Epithelial cell of prostate (primary cell): ENCODE data around the gene HSPA12B.

Source experiments
- DNase-seq: peaks from one replicate; pipeline ENCODE4 v3.0.0-alpha.2; 2011; ENCODE audit warnings: low read depth, low spot score
- H3K27ac ChIP-seq: fragments of 450-650 bp; 2 replicates; pipeline ENCODE4 v1.5.1; 2017; ENCODE audit warnings: mild to moderate bottlenecking

The HSPA12B gene

GRCh38 chr20:3732327-3733118, at the start of gene HSPA12B:
TSS of gene HSPA12B (plus strand) at chr20:3732685. CDS start at chr20:3738675, 5,990 bp downstream.
- no peak within 1 kb of the TSS for H3K27ac ChIP-seq
- no peak for DNase-seq

- no peak overlapping the region for H3K27ac ChIP-seq
- no peak for DNase-seq
Observed at GRCh38 chr20:3685341-3685740, 47.1 kb upstream of the HSPA12B start.

- no peak overlapping the region for H3K27ac ChIP-seq
- DNase-seq, result no peak
Observed at GRCh38 chr20:3686421-3686820, 46.1 kb upstream of the HSPA12B start.

DNA sequence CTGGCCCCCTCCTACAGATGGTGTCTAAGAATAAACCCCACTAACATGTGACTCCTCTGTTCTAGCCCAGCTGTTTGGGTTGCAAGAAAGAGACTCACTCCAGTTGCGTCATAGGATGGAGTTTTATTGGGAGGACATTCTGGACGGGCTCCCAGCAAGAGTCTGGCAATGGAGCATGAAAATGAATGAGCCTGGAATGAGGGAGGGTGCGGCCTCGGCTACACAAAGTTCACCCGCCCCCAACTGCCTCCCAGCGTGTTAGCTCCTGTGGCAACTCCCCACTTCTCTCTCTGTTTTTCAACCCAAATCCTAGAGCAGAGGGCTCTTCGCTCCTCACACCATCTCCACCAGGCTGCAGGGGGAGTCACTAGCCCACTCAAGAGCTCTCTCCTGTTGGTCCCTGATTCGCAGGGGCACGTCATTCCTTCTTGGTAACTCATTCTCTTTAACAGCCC, 45.6 kb upstream of the HSPA12B start:
- no peak overlapping the region for H3K27ac ChIP-seq
- DNase-seq, result peak; percentile 51

GRCh38 chr20:3687655-3688054, 44.8 kb upstream of the HSPA12B start:
- H3K27ac ChIP-seq, result no peak overlapping the region
- DNase-seq, result no peak

GRCh38 chr20:3689978-3690377, 42.5 kb upstream of the HSPA12B start:
- DNase-seq, result no peak
- no peak overlapping the region for H3K27ac ChIP-seq

- no peak overlapping the region for H3K27ac ChIP-seq
- DNase-seq, result no peak
Observed at GRCh38 chr20:3690413-3690812, 42.1 kb upstream of the HSPA12B start.

DNA sequence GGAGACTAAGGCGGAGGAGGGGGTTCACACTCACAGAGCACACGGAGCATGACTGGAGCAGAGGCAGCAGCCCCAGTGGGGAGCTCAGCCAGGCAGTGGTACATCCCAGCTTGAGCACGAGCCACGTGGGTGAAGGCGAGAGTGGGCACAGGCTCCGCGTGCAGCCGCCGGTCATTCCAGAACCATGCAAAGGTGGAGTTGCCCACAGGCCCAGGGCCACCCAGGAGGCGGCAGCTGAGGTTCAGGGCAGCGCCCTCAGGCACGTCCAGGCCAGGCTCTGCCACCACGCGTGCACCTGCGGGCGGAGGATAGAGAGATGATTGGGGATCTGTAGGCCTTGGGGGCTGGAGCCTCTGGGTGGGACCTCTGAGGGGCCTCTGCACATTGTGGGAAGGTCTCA, 41.2 kb upstream of the HSPA12B start:
- no peak overlapping the region for H3K27ac ChIP-seq

DNA sequence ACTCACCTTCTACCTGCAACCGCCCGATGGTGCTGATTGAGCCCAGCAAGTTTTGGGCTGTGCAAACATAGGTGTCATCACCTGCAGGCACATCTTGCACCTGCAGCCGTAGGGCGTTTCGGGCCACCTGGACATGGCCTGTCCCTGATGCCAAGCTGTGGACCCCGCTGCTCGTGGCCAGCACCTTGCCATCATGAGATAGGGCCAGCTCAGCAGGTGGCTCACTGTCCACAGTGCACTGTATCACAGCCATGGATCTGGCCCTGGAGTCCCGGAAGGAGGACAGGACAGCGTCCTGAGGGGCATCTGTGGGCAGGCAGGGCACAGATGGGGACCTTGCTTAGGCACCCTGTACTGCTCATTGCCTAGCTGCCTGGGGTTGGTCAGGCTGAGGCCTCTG, 40.6 kb upstream of the HSPA12B start:
- DNase-seq, result no peak
- no peak overlapping the region for H3K27ac ChIP-seq

More for the DNA sequence above, 41.2 kb upstream of the HSPA12B start:
- no peak for DNase-seq

DNA sequence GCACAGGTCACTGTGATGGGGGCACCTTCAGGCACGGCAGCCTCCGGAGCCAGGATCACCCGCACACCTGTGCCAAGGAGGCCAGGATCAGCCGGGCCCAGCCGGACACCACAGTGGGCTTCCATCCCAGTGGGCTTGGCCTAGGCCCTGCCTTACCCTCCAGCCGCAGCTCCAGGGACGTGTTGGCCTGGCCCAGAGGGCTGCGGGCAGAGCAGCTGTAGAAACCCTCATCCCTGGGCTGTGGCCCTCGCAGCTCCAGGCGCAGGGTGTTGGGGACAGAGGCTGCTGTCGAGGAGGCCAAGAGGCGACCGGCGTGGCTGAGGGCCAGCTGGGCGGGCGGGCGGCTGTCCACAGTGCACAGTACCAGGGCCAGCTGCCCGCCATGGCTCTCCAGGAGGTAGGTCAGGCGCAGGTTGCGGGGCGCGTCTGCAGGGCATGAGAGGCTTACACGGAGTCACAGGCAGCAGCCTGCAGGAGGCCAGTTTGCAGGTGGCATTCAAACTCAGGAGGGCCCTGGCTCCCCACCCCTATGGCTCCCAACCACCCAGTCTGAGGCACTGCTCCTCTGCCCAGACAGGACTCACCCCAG, 39.7 kb upstream of the HSPA12B start:
- no peak for DNase-seq
- H3K27ac ChIP-seq, result no peak overlapping the region

- no peak for DNase-seq
- H3K27ac ChIP-seq, result no peak overlapping the region
Observed at GRCh38 chr20:3693376-3693775, 39.1 kb upstream of the HSPA12B start.

DNA sequence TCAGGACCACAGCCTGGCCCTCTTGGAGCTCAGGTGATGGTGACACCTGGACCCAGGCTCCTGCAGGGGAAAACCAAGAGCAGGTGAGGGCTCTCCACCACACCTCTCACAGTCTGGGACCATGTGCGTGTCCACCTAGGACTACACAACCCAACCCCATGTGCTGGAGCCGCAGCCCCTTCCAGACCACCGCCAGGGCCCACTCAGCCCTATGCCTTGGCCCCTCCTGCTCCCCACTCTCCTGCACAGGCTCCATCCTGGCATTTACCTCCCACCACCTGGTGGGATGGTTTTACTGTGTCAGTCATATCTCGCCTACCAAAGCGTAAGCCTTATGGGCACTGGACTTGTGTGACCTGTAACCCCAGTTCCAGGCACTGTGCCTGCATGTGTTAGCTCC, 37.6 kb upstream of the HSPA12B start:
- DNase-seq, result no peak
- no peak overlapping the region for H3K27ac ChIP-seq

DNA sequence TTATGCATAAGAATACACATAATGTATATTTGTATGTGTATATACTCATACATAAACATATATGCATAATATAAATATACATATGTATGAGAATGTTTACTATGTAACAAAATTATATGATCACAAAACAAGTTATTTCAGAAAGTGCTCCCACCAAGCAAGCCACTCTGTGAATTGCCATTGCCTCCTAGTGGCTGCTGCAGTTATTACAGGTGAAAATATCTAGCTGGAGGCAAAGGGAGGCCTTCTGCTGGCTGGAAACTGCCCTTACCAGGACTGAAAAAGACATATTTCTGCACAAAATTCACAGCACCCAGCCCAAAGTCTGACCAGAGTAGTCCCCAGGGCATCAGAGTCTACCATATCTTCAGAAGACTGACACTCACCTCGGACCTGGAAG, 36.3 kb upstream of the HSPA12B start:
- H3K27ac ChIP-seq, result no peak overlapping the region
- no peak for DNase-seq

DNA sequence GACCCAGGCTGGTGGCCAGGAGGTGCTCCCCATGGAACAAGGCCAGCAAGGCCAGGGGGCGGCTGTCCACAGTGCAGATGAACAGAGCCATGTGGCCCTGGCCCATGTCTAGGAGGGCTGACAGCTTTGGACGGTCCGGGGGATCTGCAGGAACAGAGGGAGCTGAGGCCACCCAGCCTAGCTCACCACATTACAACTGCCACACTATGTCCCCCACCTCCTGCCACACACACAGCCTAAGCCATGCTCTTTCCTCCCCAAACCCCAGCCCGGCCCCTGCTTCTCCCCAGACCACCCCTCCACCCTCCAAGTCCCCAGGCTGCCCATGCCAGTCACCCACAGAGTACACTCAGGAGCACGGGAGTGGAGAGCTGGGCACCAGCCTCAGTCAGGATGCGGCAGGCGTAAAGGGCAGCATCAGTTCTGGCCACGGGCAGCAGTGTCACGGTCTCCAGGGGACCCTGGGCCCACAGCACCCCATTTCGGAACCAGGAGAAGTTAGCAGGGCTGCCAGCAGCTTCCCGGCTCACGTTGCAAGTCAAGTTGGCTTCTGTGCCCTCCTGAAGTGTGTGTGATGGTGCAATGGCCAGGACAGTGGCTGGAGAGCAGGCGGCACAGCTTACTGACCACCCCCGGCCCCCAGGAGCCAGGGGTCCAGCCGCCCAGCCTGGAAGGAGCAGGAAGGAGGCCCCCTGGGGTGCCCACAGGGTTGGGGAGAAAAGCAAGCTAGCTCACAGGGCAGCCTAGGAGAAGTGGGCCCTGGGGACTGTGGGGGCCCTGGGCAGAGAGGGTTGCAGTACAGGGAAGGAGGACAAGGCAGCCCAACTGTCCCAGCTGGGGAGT, 35.5 kb upstream of the HSPA12B start:
- H3K27ac ChIP-seq, result no peak overlapping the region

DNA sequence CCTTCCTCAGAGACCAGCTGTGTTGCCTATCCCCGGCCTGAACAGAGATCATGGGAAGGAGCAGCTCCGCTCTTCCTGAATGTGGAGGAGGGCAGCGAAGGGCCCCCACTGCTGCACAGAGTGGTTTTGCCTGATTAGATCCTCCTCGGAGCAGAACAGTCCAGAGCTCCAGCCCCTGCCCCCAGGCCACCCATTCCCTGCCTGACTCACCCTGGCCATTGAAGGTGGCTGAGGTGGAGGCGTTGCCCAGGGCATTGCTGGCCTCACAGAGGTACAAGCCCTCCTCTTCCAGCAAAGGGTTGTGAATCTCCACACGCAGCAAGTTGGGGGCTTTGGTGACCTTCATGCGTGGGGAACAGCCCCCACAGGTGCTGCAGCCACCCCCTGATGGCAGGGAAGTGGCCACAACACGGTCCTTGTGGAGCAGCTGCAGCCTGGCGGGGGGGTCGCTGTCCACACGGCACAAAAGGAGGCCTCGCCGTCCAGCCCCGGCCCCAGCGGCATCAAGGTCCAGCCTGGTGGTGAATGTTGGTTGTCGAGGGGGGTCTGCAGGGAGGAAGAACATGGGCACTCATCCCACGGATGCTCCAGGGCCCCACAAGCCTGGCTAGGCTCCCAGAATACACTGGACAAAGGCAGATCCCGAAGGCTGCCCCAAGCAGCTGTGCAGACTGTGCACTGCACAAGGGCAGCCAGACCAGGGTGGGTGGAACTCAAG, 34.7 kb upstream of the HSPA12B start:
- no peak for DNase-seq
- H3K27ac ChIP-seq, result no peak overlapping the region

More for the DNA sequence above, 35.5 kb upstream of the HSPA12B start:
- no peak for DNase-seq

DNA sequence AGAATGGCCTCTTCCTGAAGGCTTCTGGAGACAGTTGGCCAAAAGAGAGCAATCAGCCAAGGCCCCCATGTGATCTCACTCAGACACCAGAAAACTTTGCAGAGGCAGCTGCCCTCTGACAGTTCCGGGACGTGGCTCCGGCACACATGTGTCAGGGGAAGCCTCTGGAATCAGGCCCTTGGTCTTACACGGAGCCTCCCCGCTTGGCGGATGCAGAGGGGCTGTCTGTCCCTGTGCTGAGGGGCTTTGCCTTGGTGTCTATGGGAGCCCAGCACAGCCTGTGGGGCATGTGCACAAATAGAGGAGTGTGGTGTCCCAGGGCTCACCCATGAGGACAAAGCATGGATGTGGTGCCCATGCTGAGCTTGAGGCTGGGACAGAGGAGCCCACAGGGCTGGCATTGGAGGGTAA, 33.9 kb upstream of the HSPA12B start:
- DNase-seq, result no peak
- H3K27ac ChIP-seq, result no peak overlapping the region

DNA sequence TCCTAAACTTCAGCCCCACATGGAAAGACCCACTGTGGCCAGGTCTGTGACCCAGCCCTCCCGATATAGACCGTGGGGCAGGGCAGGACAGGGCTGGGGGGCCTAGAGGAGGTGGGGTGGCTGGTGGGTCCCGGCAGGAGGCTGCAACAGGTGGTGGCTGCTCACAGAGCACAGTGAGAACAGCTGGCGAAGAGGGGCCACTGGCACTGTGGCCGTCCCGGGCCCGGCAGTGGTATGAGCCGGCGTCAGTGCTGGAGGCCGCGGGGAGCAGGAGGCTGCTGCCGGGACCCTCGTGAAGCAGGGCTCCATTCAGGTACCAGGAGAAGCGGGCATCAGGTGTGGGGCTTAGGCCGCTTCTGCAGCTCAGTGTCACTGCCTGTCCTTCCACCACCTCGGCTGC, 33.4 kb upstream of the HSPA12B start:
- no peak overlapping the region for H3K27ac ChIP-seq
- no peak for DNase-seq

DNA sequence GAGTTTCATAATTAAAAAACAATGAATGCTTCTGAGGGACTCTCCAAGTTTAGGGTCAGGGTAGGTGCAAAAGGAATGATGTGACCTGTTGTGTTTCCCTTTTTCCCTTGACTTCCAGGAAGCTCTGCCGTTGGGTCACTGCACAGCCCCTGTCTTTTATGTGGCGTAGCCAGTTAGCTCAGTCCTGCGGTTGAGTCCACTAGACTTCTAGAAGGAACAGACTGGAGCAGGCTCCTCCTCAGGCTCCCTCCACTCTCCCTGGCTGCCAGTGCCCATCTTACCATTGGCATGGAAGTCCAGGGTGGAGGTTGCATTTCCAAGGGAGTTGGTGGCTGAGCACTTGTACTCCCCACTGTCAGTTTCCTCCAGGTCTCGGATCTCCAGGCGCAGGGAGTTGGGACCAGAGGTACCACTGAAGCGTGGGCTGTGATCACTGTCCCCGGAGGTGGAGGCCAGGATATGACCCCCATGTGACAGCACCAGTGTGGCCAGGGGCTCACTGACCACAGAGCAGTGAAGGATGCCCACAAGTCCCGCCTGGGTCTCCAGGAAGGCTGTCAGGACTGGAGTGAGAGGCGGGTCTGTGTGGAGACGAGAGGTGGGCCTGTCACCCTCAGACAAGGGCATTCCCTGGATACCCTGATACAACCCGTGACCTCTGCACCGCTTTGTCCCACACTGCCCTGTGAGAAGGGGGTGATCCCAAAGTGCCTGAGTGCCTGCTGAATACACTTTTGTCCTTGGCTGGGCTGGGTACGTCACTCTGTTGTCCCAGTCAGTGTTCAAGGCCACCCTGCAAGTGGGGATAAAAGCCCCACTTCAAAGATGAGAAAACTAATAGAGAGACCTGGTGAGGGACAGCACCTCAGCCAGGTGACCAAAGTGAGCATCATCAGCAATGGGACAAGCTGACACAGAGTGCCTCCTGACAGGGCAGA, 31.2 kb upstream of the HSPA12B start:
- no peak for DNase-seq

More for the DNA sequence above, 31.2 kb upstream of the HSPA12B start:
- H3K27ac ChIP-seq, result no peak overlapping the region
